HG02623 (cell line): ENCODE results near the gene NRXN3.

Experiments
- ATAC-seq: cut with Tn5 transposase; IDR thresholded peaks from one replicate; pipeline ENCODE4 v1.9.1; 2021; ENCODE audit warnings: moderate library complexity; ENCODE audit not compliant: unreplicated experiment

Gene NRXN3

DNA sequence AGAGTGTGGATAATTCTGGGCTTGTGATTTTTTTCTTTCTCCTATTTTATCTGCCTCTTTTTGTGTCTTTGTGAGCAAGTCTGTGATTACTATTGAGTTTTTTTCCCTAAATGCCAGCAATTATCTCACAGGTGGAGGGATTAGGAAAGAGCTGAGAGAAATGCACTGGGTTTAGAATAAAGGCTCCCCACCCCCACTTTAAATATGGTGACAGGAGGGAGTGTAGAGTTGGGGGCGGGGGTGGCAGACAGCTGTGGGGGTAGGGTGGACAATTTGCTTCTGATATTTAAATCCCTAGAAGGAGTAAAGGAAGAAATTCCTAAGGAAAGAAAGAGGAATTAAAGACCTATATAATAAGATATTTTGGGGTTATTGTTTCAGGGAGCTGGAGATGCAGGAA is 145.9 kb downstream of the NRXN3 start:
- no peak for ATAC-seq

DNA sequence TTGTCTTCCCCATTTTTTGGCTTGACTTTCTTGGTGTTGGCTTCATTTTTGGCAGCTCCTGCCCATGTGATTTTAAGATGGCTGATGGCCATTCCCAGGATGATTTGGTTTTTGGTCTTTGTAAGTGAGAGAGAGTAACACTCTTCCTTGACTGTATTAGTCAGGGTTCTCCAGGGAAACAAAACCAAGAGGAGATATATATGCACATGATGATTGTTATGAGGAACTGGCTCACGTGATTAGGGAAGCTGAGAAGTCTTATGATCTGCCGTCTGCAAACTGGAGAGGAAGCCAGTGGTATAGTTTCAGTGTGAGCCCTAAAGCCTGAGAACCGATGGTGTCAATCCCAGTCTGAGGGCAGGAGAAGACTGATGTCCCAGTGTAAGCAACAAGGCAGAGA is 146.6 kb downstream of the NRXN3 start:
- no peak for ATAC-seq

DNA sequence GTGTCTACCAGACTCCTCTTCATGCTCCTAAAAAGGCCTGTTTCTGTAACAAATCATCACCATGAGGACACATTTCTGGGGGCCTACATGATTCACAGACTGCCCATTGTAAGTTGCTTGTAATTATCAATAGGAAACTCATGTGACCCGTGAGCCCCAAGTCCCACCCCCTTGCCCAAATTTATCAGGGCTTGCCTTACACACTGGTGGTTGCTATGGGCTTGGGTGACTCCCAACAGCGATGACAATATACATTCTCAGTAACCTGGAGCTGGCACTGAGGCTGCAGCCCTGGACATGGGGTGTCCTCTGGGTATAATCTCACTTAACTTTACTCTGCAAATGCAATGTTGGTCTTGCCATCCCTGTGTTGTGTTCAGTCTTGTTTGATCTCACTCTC is 149.2 kb downstream of the NRXN3 start:
- ATAC-seq: no peak

DNA sequence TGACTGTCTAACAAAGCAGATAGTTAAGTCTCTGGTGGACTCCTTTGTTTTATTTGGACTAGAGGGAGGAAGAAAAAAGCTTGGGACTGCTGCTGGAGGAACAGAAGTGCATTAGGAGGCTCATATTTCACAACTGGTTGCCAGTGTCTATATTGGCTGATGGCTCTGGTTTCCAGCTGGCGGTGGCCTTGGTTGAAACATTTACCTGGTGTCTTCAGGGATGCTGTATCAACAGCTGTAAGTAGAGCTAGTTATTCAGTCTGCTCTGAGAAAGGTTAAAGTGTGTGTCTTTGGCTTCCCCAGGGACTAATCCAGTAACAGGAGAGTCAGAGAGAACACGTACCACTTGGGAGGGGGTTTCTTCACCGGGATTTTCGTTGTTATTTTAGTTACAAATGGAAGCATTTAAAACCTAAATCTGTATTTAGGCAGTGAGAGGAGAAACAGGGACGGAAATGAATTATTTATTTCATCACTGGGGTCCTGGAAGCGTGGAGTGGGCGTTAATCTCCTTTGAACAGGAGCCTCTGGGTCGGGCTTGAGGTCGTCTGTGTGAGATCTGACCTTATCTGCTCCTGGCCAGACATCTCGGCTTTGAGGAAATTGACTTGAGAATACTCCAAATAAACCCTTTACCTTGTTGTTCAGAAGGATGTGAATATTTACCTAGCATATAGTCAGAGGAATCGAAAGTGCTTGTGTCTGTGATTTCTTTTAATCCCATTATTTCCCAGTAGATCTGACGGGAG is 149.9 kb downstream of the NRXN3 start:
- ATAC-seq: no peak

DNA sequence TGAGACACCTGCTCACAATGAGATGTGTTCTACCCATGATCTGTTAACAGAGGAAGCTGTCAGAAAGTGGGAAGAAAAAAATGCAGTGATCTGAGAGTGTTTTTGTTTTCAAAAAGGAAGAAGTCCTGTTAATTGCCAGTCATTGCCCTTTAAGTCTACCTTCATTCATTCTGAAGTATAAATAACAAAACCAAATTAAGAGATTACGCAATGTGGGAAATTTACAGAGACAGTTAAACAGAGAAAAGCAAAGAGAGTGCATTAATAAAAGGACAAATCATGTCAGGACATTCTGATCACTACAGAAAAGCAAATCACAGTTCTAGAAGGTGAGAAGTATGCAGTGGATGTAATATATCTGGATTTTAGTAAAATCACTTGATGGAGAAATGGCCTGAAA is 154.2 kb downstream of the NRXN3 start:
- no peak for ATAC-seq

DNA sequence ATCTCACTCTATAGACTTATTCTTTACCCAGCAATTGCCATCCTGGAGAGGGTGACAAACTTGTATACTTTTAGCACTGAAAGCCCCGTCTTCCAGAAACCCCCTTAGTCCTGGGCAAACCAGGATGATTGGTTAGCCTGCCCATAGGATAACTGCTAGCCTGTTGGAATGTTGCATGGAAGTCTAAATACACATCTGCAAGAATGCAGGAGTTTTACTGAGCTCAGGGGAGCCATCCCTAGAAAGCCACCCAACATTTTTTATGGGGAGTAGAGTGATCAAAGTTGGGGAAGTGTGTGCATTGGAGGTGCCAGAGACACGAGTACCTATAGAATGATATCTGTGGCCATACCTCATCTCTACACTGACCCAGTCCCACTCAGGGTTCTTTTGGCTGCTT is 155.7 kb downstream of the NRXN3 start:
- no peak for ATAC-seq

DNA sequence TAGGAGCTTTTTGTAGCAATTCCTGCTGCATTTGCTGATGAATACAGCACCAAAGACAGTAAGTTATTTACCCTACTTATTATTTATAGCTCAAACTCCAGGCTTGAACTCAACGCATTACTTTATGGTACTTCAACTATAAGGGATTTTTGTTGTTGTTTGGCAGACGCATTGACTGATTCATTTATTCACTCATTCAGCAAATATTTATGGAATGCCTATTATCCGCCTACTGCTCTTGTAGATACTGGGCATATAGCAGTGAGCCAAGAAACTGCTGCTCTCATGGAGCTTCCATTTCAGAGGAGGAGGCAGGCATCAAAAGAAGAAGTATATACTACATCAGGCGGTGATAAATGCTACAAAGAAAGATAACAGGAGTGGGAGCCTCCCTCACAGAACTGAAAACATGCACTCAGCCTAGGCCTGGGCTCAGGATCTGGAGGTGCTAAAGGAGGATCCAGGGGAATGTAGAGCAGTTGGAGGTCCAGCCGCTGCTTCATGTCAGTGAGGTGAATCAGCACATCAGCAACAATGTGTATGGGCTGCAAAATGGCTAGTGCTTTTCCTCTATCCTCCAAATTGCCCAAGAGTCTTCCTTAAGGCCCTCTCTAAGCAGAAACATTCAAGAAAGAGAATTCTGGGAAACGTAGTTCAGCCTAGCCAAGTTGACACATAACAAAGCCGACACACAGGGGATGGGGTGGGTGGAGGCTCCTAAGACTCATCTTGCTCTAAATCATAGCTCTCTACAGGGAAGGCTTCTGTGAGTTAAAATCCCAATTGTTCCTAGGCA is 157.5 kb downstream of the NRXN3 start:
- ATAC-seq: no peak

DNA sequence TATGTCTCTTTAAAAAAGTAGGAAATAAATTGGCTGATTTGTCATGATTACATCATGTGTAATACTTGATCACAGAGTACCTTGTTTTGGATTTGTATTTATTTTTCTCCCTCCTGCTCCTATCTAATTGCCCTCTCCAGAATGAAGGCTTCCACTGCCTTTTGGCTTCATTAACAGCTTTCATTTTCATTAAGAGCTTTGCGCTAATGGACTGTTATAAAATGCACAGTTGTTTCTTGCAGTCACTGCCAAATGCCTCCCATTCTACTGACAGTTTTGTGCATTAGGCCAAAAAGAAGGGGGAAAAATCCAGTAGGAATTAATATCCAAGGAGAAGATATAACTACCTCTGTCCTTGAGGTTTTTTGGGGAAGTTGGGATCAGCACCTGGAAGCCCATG is 159.2 kb downstream of the NRXN3 start:
- no peak for ATAC-seq

DNA sequence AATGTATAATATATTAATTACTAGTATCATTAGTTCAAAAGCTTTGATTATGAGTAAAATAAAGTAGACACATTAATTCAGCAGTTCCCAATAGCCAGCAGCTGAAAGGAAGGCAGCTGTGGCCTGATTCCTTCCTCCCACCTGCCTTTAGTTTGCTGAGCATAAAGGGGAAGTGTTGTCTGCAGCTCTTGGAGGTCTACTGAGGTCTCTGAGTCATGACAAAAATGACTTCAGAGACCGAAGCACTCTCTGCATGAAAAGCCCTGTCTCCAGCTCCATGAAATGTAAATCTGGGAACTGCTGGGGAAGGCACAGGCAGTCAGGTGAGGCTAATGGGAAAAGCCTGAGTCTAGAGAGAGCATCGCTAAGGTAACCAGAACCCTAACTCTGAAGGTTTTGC is 165.4 kb downstream of the NRXN3 start:
- no peak for ATAC-seq

DNA sequence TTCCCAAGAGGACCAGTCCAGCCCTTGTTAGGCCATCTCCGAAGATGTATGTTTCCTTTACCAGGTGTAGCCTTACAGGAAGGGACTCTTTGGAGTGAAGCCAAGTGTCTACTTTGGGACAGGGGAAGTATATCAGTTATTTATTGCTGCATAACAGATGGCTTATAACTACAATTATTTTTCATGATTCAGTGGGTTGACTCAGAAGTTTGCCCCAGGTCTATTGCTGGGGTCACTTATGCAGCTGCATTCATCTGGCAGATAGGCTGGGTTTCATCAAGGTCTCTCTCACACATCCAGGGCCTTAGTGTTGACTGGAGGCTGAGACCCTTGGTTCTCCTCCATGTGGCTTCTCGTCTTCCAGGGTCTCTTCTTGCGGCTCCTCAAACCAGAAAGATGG is 170.1 kb downstream of the NRXN3 start:
- ATAC-seq: no peak

DNA sequence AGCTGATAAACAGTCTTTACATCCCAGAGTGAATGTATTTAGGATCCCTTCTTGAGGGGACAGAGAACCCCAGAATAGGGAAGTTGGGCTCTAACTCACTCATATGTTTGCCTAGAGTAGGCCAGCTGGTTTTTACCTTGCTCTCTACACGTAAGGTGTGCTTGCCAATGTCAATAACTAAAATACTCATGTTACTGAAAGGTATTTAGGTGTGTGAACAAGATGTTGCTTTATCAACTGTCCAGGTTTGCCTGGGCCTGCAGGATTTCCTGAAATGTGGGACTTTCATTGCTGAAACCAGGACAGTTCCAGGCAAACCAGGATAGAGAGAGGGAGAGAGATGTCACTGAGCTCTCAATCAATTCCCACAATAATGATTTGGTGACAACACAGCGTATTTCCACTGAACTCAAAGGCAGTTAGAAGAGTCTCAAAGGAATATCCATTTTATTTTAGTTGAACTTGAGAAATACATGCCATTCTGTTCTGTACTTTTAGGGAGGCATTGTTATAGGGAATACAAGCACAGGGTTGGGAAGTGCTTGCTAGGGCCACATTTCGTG is 171.7 kb downstream of the NRXN3 start:
- ATAC-seq: no peak

DNA sequence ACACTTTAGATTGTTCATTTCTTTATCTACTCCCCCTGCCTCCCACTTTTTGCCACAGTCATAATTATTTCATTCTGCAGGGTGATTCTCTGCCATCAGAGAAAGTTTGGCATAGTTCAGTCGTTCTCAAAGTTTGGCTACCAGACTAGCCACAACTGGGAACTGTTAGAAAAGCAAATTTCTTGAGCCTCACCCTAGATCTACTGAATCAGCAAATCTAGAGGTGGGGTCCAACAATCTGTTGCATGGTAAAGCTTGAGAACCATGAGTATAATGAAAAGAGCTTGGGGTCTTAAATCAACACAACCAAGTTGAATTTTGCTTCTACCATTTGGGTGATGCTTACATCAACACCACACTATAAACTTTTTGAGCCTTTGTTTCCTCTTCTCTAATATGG is 172.7 kb downstream of the NRXN3 start:
- ATAC-seq: no peak

DNA sequence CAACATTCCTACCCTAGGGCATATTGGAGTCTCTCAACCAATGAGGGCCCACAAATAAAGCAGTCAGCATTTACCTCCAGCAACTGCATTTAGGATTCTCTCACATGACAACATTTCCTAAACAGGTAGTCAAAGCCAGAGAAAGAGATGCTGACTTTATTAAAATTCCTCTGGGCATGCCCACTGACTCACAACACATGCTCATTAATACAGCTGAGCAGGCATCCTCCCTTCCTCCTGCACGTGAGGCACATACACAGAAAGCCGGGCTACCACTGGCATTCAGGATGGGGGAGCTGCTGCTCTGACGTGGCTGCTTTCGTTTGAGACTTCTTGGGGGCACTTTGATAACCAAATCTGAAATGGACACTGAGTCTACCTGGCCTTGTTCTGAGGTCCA is 174.1 kb downstream of the NRXN3 start:
- no peak for ATAC-seq

DNA sequence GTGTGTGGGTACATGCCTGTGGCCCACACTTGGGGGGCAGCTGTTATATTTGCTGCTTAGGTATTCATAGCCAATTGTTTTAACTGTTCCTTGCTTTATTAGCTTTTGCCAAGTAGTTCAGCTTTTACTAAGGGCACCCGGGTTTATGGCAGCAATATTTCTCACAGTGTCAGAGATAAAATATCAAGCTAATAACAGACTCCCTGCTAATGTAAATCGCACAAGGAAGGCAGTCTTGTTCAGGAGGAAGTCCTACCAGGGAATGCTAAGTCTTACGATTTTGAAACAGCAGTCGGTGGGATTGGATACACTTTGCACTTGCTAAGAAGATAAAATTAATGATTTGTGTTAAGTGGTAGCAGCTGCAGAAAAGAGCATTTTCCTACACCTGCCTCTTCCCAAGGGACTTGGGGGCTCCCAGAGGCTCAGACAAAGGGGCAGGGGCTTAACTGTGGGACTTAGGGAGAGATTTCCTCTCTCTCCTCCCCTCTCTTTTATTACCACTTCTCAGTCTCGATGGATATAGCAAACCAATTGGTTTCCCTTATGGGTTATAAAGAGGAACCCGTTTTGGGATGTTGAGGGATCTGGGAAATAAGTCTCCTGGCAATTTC is 175.1 kb downstream of the NRXN3 start:
- no peak for ATAC-seq

DNA sequence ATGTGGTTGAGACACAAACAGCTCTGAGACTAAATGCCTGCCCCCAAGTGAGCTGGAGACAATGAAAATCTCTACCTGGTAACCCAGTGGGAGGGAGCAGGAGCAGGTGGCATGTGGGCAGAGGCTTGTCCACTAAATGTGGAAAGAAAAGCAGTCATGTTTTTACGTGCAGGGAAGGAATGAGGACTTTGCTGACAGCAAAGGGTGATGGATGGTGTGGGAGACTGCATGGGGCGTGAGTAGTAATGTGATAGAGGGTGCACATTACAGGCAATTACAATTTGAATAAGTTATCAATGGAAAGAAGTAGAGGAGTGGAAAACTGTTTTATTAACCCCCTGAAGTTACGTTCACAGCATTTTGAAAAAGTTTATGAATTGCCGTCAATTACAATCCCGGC is 176.6 kb downstream of the NRXN3 start:
- no peak for ATAC-seq

DNA sequence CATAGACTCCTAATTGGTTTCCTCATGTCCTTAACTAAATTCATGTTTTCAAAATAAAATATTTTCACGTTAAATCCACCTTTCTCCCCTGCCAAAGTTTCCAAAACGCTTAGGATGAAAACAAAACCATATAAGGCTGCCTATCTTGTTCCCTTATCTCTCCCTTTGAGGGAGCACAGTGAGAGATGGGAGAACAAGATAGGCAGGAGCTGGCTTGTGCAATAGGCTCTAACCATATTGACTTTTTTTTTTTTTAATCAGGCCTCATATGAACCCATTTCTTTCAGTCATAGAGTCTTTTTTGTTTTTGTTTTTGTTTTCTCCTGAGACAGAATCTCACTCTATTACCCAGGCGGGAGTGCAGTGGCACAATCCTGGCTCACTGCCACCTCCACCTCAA is 184.9 kb downstream of the NRXN3 start:
- no peak for ATAC-seq

DNA sequence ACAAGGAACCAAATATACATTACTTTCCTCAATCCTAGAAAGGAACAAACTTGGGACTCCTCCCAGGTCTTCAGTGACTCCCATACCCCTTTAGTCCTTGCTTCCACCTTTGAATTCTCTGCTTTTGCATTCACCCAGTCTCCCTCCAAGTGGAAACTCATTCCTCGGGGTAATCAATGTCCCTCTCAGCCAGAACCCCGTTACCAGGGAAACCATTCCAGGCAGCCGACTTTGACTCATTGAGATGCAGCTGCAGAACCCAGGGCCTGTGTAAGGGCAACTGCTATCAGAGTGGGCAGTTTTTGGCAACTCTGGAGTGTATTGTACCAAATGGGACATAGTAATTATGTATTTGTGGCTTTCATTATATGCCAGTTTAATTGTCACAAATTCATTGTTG is 186.2 kb downstream of the NRXN3 start:
- ATAC-seq: no peak

DNA sequence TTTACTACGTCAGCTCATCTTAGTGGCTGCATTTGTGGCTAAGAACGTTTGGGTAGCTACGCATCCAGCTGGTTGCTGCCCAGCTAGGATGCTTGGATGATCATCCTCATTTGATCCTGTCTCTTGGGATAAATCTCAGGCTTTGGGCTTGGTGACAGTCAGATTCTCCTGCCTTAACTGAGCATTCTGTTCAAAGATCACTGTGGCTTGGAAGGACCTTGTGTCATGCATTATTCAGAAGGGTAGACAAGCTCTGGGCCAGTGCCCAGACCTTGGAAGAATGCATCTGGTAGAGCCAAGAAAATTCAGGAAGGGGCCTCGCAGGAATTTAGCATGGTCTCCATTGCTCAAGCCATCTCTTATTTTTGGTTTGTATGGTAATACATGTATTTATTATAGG is 188.4 kb downstream of the NRXN3 start:
- ATAC-seq: no peak

DNA sequence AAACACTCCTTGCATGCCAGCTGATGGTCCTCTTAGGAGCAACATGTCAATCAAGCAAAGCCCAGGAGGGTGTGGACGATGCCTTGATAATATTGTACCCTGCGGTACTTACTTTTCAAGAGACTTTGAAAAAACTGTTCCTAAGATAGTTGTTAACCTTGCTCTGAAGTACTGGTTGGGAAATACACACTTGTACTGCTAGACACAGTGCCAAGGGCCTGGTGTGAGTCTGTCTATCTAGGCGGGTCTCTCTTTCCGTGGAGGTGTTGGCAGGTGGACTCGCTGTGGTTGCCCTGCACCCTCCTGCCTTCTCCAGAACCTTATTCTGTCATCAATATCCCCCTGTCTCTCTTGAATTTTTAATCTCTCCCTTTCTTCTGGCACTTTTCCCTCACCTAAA is 189.4 kb downstream of the NRXN3 start:
- ATAC-seq: no peak

DNA sequence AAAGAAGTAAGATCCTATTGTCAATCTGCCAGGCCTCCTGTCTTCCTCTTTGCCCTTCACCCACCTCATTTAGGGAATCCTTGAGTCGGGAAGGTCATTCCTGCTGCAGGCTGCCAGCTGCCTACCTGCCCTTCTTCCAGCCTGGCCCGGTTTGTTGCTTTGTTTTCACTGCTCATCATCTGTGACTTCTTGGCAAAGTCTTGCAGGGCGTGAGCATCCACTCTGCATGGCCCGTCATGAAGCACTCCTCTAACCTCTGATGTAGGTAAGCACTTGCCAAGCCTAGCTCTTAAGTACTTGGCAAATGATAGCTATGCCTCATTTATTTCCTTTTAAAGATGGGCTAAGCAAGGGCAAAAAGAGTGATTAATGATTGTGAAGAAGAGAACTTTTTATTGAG is 192.8 kb downstream of the NRXN3 start:
- no peak for ATAC-seq

DNA sequence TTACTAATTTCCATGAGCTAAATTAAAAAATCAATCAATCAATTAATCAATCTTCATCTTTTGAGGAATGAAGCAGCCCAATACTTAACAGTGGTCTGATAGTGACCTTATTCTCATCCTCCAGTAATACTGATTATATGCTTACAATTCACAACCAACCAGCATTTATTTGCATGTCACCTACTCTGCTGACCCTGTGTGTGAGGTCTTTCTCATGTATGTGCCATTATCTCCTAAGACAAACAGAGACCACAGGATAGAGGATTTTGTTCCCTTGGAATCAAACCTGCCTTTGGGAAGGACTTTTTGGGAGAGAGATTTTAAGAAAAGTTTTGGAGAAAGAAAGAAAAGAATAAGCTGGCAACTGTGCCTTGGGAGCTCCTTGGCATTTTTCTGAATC is 197.2 kb downstream of the NRXN3 start:
- no peak for ATAC-seq

DNA sequence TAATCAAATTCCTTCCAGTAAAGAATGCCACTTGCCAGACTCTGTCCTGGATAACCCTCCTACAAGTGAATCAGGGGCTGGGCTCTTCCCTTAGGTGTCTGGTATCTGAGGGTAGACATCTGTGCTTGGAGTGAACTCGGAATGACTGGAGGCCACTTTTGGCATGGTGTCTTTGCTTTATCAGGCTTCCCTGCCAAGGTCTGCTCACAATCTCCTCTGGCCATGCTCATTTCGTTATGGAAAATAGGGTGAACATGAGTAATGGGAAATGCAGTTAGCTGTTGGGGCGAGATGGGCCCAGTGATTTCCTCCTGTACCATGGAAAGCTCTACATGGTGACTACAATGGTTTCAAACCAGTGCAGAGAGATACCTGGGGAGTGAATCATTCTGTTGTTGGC is 212.9 kb downstream of the NRXN3 start:
- ATAC-seq: no peak
